GM10847 (cell line): Measurements from ENCODE around the gene ERVV-1.

ENCODE experiments used
- POLR2A ChIP-seq: IDR thresholded peaks from 2 replicates; pipeline ENCODE4 v1.6.1; 2011; ENCODE audit not compliant: insufficient read length; ENCODE audit errors: extremely low read depth

ERVV-1 gene, protein sequence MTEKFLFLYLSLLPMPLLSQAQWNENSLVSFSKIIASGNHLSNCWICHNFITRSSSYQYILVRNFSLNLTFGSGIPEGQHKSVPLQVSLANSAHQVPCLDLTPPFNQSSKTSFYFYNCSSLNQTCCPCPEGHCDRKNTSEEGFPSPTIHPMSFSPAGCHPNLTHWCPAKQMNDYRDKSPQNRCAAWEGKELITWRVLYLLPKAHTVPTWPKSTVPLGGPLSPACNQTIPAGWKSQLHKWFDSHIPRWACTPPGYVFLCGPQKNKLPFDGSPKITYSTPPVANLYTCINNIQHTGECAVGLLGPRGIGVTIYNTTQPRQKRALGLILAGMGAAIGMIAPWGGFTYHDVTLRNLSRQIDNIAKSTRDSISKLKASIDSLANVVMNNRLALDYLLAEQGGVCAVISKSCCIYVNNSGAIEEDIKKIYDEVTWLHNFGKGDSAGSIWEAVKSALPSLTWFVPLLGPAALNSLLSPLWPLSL

DNA sequence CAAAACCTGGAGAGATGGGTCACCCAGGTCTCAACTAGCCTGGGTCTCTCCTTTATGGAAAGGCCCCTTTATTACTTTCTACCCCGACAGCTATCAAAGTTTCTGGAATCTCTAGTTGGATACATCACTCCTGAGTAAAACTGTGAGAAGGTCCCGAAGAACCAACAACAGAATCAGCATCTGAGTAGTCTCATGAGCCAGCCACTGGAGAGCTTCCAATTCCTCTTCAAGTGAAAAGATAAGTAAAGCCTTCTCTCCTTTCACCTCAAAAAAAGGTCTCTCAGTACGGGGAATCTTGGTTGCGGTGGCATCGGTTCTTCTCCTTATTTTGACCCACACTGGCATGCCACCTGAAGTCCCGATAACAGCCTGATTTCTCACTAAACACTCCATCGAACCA is at the start of gene ERVV-1:
Gene ERVV-1 (plus strand): TSS at position 301 of the 400 bp plus-strand sequence. CDS start 170 bp downstream, outside the sequence.
- TF ChIP-seq POLR2A = no peak

DNA sequence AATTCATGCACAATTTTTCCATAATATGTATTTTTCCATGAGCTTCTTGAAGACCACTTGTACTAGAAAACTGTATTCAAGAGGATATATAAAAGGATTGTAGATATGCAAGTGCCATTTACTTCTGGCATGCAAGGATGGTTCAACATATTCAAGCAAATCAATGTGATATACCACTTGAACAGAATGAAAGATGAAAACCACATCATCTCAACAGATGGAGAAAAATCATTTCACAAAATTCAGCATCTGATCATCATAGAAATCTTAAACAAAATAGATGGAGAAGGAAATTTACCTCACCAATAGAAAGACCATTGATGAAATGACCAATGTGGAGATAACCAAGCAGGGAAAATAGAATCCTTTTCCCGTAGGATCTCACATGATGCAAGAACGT is 45.9 kb upstream of the ERVV-1 start:
- no peak for TF ChIP-seq POLR2A

DNA sequence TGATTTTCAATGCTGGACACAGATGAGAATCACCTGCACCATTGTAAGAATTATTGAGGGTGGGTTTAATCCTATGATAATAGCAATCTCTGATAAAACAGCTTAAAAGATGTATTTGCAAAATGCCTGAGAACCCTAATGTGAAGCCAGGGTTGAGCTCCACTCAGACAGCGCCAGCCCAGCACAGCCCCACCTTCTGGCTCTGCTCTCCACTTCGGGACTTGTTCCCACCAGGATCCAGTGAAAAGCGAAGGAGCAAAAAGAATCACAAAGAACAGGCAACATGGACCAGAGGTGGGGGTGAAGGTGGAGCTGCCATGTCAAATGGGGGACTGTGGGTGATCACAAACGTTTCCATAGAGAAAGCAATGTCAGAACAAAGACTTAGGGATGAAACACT is 32.4 kb upstream of the ERVV-1 start:
- no peak for TF ChIP-seq POLR2A

DNA sequence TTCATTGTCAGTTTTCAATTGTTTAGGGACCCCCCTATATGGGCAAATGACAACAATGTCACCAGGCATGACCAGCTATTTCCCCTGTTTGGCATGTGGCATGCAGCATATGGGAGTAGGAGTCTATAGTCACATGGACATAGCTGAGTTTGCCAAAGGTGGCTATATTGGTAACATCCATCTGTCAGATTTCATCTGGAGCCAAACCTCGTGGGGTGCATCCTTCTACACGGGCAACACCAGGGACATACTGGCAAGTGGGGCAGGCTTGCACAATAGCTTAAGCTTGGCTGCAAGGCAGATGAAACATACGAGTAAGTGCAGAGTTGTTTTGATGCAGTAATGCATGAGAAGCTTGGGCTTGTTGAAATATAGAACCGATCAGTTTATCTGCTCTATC is 26.5 kb upstream of the ERVV-1 start:
- TF ChIP-seq POLR2A = no peak

DNA sequence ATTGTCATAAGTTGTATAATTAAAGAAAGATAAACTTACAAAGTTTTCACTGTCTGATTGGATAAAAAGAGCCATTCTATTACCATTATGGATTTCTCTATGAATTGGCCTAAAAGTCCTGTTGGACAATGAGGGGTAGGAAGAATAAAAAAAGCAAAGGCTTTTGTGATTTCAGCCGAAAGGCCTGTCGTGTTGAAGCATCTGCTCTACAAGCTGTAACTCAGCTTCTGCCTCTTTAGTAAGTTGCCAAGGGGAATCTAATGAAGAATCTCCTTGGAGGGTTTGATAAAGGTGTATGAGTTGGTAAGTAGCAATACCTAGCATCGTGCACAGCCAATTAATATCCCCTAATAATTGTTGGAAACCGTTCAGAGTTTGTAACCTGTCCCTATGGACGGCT is 25.2 kb upstream of the ERVV-1 start:
- no peak for TF ChIP-seq POLR2A

DNA sequence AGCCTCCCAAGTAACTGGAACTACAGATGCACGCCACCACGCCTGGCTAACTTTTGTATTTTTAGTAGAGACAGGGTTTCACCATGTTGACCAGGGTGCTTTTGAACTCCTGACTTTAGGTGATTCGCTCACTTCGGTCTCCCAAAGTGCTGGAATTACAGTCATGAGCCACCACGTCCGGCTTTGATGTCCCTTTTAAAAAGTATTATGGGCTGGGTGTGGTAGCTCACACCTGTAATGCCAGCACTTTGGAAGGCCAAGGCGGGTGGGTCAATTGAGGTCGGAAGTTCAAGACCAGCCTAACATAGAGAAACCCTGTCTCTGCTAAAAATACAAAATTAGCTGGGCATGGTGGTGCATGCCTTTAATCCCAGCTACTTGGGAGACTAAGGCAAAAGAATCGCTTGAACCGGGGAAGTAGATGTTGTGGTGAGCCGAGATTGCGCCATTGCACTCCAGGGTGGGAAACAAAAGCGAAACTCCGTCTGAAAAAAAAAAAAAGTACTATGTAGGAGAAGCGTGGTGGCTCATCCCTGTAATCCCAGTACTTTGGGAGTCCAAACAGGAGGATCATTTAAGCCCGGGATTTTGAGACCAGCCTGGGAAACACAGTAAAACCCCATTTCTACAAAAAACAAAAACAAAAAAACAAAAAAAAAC is 22.8 kb upstream of the ERVV-1 start:
- TF ChIP-seq POLR2A = no peak

DNA sequence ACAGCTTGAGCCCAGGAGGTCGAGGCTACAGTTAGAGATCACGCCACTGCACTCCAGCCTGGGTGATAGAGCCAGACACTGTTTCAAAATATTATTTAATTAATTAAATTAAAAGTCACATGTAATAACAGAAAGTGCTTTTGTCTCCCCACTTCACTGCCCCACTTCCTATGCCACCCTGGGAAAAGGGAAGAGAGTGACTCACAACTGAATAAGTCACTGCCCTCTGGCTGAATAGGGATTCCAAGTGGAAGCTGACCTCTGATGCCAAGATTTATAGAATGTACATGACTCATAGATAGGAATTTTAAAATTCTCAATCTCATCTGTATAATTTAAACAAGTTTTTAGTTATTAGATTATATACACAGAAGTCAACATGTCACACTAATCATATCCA is 22.2 kb upstream of the ERVV-1 start:
- no peak for TF ChIP-seq POLR2A

DNA sequence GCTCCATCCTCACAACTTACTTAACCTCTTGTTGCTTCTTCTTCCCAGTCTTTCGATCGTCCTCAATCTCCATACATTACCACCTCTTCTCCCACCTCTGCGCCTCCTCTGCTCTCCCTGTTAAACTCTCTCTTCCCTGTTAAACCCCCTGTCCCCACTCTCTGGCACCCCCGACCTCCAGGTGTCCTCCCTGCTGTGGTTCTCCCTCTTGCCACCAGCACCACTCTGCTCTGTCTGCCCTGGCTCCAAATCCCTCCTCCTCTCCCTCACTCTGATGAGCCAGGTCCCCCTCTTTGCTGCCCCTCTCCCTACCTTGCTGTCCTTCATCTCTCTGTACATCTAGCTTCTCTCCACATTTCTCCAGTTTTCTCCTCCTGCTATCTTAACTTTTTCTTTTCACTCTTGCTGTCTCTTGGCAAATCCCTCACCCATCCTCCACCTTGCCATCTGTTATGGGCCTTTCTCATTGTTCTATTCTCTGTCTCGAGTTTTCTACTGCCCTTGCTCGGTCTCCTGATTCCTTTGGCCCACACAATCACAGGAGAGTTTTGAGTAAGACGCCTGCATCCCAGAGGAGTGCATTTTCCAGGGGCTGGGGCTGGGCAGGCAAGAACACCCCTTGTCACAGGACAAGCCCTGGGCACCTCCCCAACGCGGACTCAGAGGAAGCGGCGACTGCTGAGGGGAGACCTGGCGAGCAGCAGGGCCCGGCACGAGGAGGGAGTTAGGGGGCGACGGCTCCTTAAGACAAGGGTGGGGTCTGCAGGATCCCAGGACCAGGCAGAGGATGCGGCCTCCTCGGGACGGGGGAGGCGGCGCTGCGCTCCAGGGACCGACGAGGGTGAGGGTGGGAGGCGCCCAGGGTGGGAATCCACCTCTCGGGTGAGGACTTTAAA is 21.4 kb upstream of the ERVV-1 start:
- TF ChIP-seq POLR2A = no peak

DNA sequence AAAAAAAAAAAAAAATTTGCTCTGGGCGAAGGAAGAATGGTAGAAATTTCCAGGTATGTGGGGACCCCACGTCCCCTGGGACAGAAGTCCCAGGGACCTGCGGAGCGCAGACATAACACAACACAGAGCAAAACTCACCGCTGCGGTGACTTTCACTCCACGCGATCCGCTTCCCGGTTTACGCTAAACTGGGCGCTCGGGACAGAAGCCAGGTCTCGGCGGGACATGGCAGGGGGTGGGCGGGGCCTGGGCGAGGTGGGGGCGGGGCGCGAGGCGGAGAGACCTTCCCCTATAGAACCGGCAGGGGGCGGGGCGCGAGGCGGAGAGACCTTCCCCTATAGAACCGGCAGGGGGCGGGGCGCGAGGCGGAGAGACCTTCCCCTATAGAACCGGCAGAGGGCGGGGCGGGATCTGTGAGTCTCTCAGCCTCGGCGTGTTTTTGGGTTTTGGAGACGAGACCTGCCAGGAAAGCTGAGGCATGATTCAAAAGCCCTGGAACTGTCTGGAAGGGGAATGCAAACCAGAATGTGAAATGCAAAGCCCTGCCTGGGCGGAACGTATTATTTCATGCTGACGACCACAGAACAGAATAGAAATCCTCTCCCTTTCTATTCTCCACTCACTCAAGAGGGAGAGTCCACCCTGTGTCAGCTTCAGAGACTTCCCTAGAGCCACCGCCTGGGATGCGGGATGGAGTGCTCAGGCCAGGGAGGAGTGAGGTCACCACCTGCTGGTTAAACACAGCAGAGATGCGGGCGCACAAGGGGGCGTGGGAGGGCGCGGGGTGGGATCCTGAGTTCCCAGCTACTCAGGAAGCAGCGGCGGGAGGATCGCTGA is 20.2 kb upstream of the ERVV-1 start:
- no peak for TF ChIP-seq POLR2A

DNA sequence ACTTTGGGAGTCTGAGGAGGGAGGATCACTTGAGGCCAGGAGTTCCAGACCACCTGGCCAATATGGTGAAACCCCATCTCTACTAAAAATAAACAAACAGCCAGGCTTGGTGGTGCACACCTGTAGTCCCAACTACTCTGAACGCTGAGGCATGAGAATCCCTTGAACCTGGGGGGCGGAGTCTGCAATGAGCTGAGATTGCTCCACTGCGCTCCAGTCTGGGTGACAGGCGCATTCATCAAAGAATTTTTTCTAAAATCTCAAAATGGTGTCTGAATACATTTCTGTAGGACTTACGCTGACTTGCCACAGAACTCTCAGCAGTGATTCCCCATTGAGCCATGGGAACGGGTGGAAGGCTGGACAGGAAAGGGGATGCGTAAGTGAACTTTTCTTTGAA is 18.0 kb upstream of the ERVV-1 start:
- no peak for TF ChIP-seq POLR2A

DNA sequence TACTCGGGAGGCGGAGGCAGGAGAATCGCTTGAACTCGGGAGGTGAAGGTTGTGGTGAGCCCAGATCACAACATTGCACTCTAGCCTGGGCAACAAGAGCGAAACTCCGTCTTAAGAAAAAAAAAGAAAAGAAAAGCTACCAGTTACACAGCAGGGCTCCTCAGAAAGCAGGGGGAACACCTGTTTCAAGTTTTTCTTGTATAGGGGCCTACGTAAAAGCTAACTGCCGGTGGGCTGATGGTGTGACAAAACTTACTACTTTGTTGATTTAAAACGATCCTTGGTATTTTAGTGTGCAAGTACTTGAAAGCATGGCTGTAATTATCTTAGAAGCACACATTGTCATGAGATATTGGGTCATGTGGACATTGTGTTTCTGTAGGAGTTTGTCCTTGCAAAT is 15.7 kb upstream of the ERVV-1 start:
- no peak for TF ChIP-seq POLR2A

DNA sequence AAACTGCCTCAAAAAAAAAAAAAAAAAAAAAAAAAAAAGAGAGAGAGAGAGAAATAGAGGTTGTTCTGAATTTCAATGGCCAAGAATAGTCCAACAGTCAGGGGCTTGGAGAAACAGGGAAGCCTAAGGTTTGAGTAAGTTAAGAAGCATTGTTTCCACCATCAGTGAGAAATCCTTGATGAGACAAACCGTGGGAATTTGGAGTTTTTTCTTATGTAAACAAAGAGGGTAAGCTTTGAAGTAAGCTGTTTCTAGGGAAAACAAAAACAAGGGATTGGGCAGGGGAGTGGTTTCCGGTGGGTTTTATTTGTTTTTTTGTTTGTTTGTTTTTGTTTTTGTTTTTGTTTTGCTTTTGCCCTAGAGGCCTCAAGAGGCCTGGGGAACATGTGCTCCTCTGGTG is 11.2 kb upstream of the ERVV-1 start:
- TF ChIP-seq POLR2A = no peak

DNA sequence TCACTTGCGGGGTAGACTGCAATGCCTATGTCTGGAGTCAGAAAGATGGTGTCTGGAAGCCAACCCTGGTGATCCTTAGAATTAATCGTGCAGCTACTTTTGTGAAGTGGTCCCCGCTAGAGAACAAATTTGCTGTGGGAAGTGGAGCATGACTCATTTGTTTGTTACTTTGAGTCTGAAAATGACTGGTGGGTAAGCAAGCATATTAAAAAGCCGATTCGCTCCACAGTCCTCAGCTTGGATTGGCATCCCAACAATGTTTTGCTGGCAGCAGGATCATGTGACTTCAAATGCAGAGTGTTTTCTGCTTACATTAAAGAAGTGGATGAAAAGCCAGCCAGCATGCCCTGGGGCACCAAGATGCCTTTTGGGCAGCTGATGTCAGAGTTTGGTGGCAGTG is 9.5 kb upstream of the ERVV-1 start:
- TF ChIP-seq POLR2A = no peak

DNA sequence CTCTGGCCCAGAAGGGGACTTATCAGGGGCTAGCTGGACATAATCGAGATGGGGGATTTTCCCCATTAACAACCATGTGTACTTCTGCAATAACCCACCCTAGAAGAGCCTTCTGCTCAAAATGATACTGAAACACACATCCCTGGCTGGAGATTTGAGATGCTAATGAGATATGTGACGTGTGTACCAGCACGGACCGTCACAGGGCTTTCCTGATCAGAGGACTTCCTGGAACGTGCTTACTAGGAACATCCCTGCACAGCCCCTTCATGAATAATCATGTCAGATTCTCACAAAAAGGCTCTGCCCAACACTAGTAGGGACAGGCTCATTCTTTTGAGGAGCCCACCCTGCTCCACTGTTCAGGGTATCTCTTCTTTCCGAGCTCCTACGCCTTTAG is 6.5 kb upstream of the ERVV-1 start:
- TF ChIP-seq POLR2A = no peak

DNA sequence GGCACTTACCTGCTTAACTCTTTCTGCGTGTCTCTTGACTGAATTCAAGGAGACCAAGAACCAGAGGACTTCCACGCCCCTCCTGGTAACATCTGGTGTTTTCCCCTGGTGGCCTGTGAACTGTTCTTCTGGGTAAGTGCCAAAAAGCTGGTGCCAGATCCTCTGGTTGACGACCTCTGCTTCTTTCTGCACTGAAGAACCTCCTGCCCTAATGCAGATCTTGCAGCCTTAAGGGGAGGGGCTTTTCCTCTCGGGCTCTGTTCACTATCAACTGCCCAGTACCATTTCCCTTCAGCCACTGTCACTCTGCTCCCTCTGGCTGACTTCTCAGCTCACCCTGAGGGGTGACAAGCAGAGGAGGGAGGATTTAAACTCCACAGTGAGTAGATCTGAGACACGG is 6.1 kb upstream of the ERVV-1 start:
- TF ChIP-seq POLR2A = no peak
